ENCODE results near the gene EXOC6B. TPM values are rescaled to one million over a fixed set of nuclear protein-coding genes. Genes with fewer than 3 reads are reported as not detected.
A peak's percentile ranks its signal among the peaks of the same experiment; 100 is the strongest.

The EXOC6B gene
- total and polyA plus RNA-seq, 2 donors from 2014 or later, result 5.9 to 31.3 TPM

- FAIRE-seq (no peak), DNase-seq (no peak)
- H3K9me3 ChIP-seq (ENCODE audit: control insufficient read depth in 2 of 3, insufficient read depth in 1 of 3, low read length in 3 of 3), result peaks cover 0 to 4% (median 0%) of the 10 kb centered on the region in 3 donors
- peaks cover 0 to 4% (median 0%) of the 10 kb centered on the region in 3 donors for H3K4me1 ChIP-seq (ENCODE audit: control insufficient read depth in 2 of 3, insufficient read depth in 2 of 3, low read depth in 1 of 3, low read length in 3 of 3)
- H3K36me3 ChIP-seq (ENCODE audit: control insufficient read depth in 2 of 3, insufficient read depth in 3 of 3, low read length in 3 of 3), result no peaks in the 10 kb centered on the region
- no peaks in the 10 kb centered on the region for H3K27me3 ChIP-seq (ENCODE audit: control insufficient read depth, insufficient read depth, low read length)
- H3K4me3 ChIP-seq (ENCODE audit: low read length in 3 of 3), result no peak overlapping the region
- H3K9ac ChIP-seq (ENCODE audit: low read length in 3 of 3), result no peak overlapping the region
- intact Hi-C loops (cut with DNase I), result no loop called here
- H3K27ac ChIP-seq (ENCODE audit: low read depth in 2 of 2, low read length in 2 of 2), result no peak overlapping the region
- no peak for TF ChIP-seq CTCF (IDR thresholded peaks at IDR 0.05; ENCODE audit: borderline replicate concordance, extremely low read depth, insufficient read depth)
Observed at GRCh38 chr2:72395096-72395495, 430.7 kb downstream of the EXOC6B start.

- H3K27ac ChIP-seq (ENCODE audit: low read depth in 2 of 2, low read length in 2 of 2), result no peak overlapping the region
- no peak overlapping the region for H3K9ac ChIP-seq (ENCODE audit: low read length in 3 of 3)
- intact Hi-C loops (cut with DNase I), result no loop called here
- no peaks in the 10 kb centered on the region for H3K27me3 ChIP-seq (ENCODE audit: control insufficient read depth, insufficient read depth, low read length)
- TF ChIP-seq CTCF (IDR thresholded peaks at IDR 0.05; ENCODE audit: borderline replicate concordance, extremely low read depth, insufficient read depth), result no peak
- no peak overlapping the region for H3K4me3 ChIP-seq (ENCODE audit: low read length in 3 of 3)
- H3K36me3 ChIP-seq (ENCODE audit: control insufficient read depth in 2 of 3, insufficient read depth in 3 of 3, low read length in 3 of 3), result no peaks in the 10 kb centered on the region
- no peaks in the 10 kb centered on the region for H3K9me3 ChIP-seq (ENCODE audit: control insufficient read depth in 2 of 3, insufficient read depth in 1 of 3, low read length in 3 of 3)
- FAIRE-seq (no peak), DNase-seq (peak in 2 of 5 donors; percentile 0 to 3)
- H3K4me1 ChIP-seq (ENCODE audit: control insufficient read depth in 2 of 3, insufficient read depth in 2 of 3, low read depth in 1 of 3, low read length in 3 of 3), result peaks cover 0 to 4% (median 0%) of the 10 kb centered on the region in 3 donors
Observed at GRCh38 chr2:72394541-72395070, 431.2 kb downstream of the EXOC6B start.

- FAIRE-seq (no peak), DNase-seq (no peak)
- peaks cover 0 to 12% (median 0%) of the 10 kb centered on the region in 3 donors for H3K9me3 ChIP-seq (ENCODE audit: control insufficient read depth in 2 of 3, insufficient read depth in 1 of 3, low read length in 3 of 3)
- intact Hi-C loops (cut with DNase I), result no loop called here
- H3K4me3 ChIP-seq (ENCODE audit: low read length in 3 of 3), result no peak overlapping the region
- TF ChIP-seq CTCF (IDR thresholded peaks at IDR 0.05; ENCODE audit: borderline replicate concordance, extremely low read depth, insufficient read depth), result no peak
- H3K36me3 ChIP-seq (ENCODE audit: control insufficient read depth in 2 of 3, insufficient read depth in 3 of 3, low read length in 3 of 3), result no peaks in the 10 kb centered on the region
- no peak overlapping the region for H3K27ac ChIP-seq (ENCODE audit: low read depth in 2 of 2, low read length in 2 of 2)
- H3K27me3 ChIP-seq (ENCODE audit: control insufficient read depth, insufficient read depth, low read length), result no peaks in the 10 kb centered on the region
- H3K4me1 ChIP-seq (ENCODE audit: control insufficient read depth in 2 of 3, insufficient read depth in 2 of 3, low read depth in 1 of 3, low read length in 3 of 3), result peaks cover 0 to under 1% (median 0%) of the 10 kb centered on the region in 3 donors
- no peak overlapping the region for H3K9ac ChIP-seq (ENCODE audit: low read length in 3 of 3)
Observed at GRCh38 chr2:72389447-72389846, 436.4 kb downstream of the EXOC6B start.

GRCh38 chr2:72388263-72388662 lies 437.6 kb downstream of the EXOC6B start:
- H3K4me3 ChIP-seq (ENCODE audit: low read length in 3 of 3), result no peak overlapping the region
- no peak for TF ChIP-seq CTCF (IDR thresholded peaks at IDR 0.05; ENCODE audit: borderline replicate concordance, extremely low read depth, insufficient read depth)
- DNase-seq (no peak), FAIRE-seq (no peak)
- H3K27ac ChIP-seq (ENCODE audit: low read depth in 2 of 2, low read length in 2 of 2), result no peak overlapping the region
- peaks cover 0 to 12% (median 0%) of the 10 kb centered on the region in 3 donors for H3K9me3 ChIP-seq (ENCODE audit: control insufficient read depth in 2 of 3, insufficient read depth in 1 of 3, low read length in 3 of 3)
- H3K27me3 ChIP-seq (ENCODE audit: control insufficient read depth, insufficient read depth, low read length), result no peaks in the 10 kb centered on the region
- intact Hi-C loops (cut with DNase I), result no loop called here
- no peak overlapping the region for H3K9ac ChIP-seq (ENCODE audit: low read length in 3 of 3)
- H3K4me1 ChIP-seq (ENCODE audit: control insufficient read depth in 2 of 3, insufficient read depth in 2 of 3, low read depth in 1 of 3, low read length in 3 of 3), result no peaks in the 10 kb centered on the region
- H3K36me3 ChIP-seq (ENCODE audit: control insufficient read depth in 2 of 3, insufficient read depth in 3 of 3, low read length in 3 of 3), result no peaks in the 10 kb centered on the region
